ENCODE data around the gene MLXIP.

MLXIP gene

GRCh38 chr12:122133192-122133950 lies 54.8 kb downstream of the MLXIP start:
- H3K27me3 ChIP-seq (ENCODE audit: insufficient read depth, low read length, poor library complexity) = no peaks in the 10 kb centered on the region
- no peak overlapping the region for H3K9ac ChIP-seq (ENCODE audit: low read depth, low read length)
- TF ChIP-seq EZH2 (IDR thresholded peaks at IDR 0.05; ENCODE audit: borderline replicate concordance, low read depth, low read length, severe bottlenecking) (no peak), CTCF (IDR thresholded peaks at IDR 0.05; ENCODE audit: borderline replicate concordance, extremely low read depth, low read length, poor library complexity, severe bottlenecking) (no peak)
- H2AFZ ChIP-seq (ENCODE audit: low read depth, low read length) = no peak overlapping the region
- H3K9me3 ChIP-seq (ENCODE audit: insufficient read depth, low read length, severe bottlenecking) = no peaks in the 10 kb centered on the region
- ATAC-seq (ENCODE audit: insufficient read depth, low read depth) (no peak), DNase-seq (no peak)
- no peaks in the 10 kb centered on the region for H3K4me1 ChIP-seq (ENCODE audit: insufficient read depth, low read length)
- H3K4me2 ChIP-seq (ENCODE audit: insufficient read depth, low read length) = no peak overlapping the region
- no peak overlapping the region for H3K4me3 ChIP-seq (ENCODE audit: low read depth in 1 of 2, low read length in 2 of 2)
- H3K36me3 ChIP-seq (ENCODE audit: insufficient read depth, low read length) = peaks cover 78% of the 10 kb centered on the region
- H3K27ac ChIP-seq (ENCODE audit: low read length) = no peak overlapping the region
- no peaks in the 10 kb centered on the region for H3K79me2 ChIP-seq (ENCODE audit: insufficient read depth, low read length)
- 0 out of 2 replicates have a peak, but pooled peaks cover 6% of the 10 kb centered on the region for H4K20me1 ChIP-seq (ENCODE audit: insufficient read depth, low read length)

DNA sequence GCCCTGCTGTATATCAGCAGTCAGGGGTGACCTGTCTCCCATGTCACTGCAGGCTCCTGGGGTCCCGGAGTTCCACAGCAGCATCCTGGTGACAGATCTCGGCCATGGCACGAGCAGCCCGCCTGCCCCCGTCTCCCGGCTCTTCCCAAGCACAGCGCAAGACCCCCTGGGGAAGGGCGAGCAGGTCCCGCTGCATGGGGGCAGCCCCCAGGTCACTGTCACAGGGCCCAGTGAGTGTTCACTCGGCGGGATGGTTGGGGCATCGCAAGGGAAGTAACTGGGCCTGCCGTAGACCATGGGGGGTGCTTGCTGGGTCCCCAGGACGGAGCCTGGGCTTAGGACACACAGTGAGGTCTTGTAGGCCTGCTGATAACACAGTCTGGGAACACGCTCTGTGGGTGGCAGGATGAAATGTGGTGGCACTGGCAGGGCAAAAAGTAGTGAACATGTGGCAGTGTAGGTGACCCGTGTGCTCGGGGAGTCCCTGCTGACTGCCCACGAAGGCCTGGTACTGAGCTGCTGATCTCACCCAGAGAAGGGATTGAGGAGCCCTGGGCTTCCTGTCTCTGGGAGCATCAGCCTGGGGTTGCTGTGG lies 57.0 kb downstream of the MLXIP start:
- no peak overlapping the region for H3K9ac ChIP-seq (ENCODE audit: low read depth, low read length)
- H3K27me3 ChIP-seq (ENCODE audit: insufficient read depth, low read length, poor library complexity) = no peaks in the 10 kb centered on the region
- ATAC-seq (ENCODE audit: insufficient read depth, low read depth) = no peak
- no peak for DNase-seq
- TF ChIP-seq EZH2 (IDR thresholded peaks at IDR 0.05; ENCODE audit: borderline replicate concordance, low read depth, low read length, severe bottlenecking) = no peak
- TF ChIP-seq CTCF (IDR thresholded peaks at IDR 0.05; ENCODE audit: borderline replicate concordance, extremely low read depth, low read length, poor library complexity, severe bottlenecking) = no peak
- H3K79me2 ChIP-seq (ENCODE audit: insufficient read depth, low read length) = no peaks in the 10 kb centered on the region
- no peak overlapping the region for H2AFZ ChIP-seq (ENCODE audit: low read depth, low read length)
- H3K27ac ChIP-seq (ENCODE audit: low read length) = no peak overlapping the region
- H4K20me1 ChIP-seq (ENCODE audit: insufficient read depth, low read length) = 0 out of 2 replicates have a peak, but pooled peaks cover 6% of the 10 kb centered on the region
- no peak overlapping the region for H3K4me2 ChIP-seq (ENCODE audit: insufficient read depth, low read length)
- peaks cover 61% of the 10 kb centered on the region for H3K36me3 ChIP-seq (ENCODE audit: insufficient read depth, low read length)
- H3K9me3 ChIP-seq (ENCODE audit: insufficient read depth, low read length, severe bottlenecking) = no peaks in the 10 kb centered on the region
- no peak overlapping the region for H3K4me3 ChIP-seq (ENCODE audit: low read depth in 1 of 2, low read length in 2 of 2)
- no peaks in the 10 kb centered on the region for H3K4me1 ChIP-seq (ENCODE audit: insufficient read depth, low read length)

DNA sequence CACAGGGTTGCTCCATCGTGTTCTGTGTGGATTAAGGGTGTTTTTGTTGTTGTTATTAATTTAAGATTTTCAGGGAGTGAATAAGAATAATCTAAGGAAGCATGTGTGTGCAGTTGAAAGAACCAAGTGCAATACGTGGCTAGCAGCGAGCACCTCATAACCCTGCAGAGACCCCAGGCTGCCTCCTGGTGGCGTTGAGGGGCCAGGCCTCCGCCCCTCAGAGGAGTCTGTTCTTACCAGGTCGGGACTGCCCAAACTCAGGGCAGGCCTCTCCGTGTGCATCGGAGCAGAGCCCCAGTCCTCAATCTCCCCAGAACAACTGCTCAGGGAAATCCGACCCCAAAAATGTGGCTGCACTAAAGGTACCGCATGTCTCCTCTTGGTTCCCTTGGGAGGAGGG lies 58.7 kb downstream of the MLXIP start:
- no peak for DNase-seq
- Histone ChIP-seq H3K9ac (ENCODE audit: low read depth, low read length) (no peak overlapping the region), H3K36me3 (ENCODE audit: insufficient read depth, low read length) (peaks cover 63% of the 10 kb centered on the region), H3K4me3 (ENCODE audit: low read depth in 1 of 2, low read length in 2 of 2) (no peak overlapping the region), H4K20me1 (ENCODE audit: insufficient read depth, low read length) (peaks cover 8% of the 10 kb centered on the region; the same call in 1 of the 2 replicates), H3K79me2 (ENCODE audit: insufficient read depth, low read length) (no peaks in the 10 kb centered on the region), H3K4me1 (ENCODE audit: insufficient read depth, low read length) (no peaks in the 10 kb centered on the region), H3K9me3 (ENCODE audit: insufficient read depth, low read length, severe bottlenecking) (no peaks in the 10 kb centered on the region), H3K27me3 (ENCODE audit: insufficient read depth, low read length, poor library complexity) (no peaks in the 10 kb centered on the region), H3K27ac (ENCODE audit: low read length) (no peak overlapping the region), H3K4me2 (ENCODE audit: insufficient read depth, low read length) (no peak overlapping the region), H2AFZ (ENCODE audit: low read depth, low read length) (no peak overlapping the region)
- no peak; the same call in 2 of the 3 replicates for ATAC-seq (ENCODE audit: insufficient read depth, low read depth)
- TF ChIP-seq EZH2 (IDR thresholded peaks at IDR 0.05; ENCODE audit: borderline replicate concordance, low read depth, low read length, severe bottlenecking) (no peak), CTCF (IDR thresholded peaks at IDR 0.05; ENCODE audit: borderline replicate concordance, extremely low read depth, low read length, poor library complexity, severe bottlenecking) (peak; percentile 38)
